Ovary (tissue), 9 donors: ENCODE results near the gene NOC3L. TPM values are rescaled to one million over a fixed set of nuclear protein-coding genes. Genes with fewer than 3 reads are reported as not detected.

ENCODE experiments used
- DNase-seq, 5 donors: peaks; one replicate each; pipeline ENCODE4 v3.0.0-alpha.2; 2019 to 2020
- H3K27ac ChIP-seq, 2 donors: fragments of 200-600 bp; one replicate each; pipeline versions ENCODE4 v1.5.1 to v1.8.0; 2019 to 2022
- H3K27me3 ChIP-seq: fragments of 200-600 bp; one replicate; pipeline ENCODE4 v1.8.0; 2022
- H3K36me3 ChIP-seq: fragments of 200-600 bp; sonication (generic); one replicate; pipeline ENCODE4 v1.5.1; 2019
- H3K4me1 ChIP-seq: one replicate; pipeline ENCODE4 v1.8.1; 2013; ENCODE audit warnings: mild to moderate bottlenecking, moderate library complexity; ENCODE audit not compliant: insufficient read depth
- H3K4me3 ChIP-seq: fragments of 200-600 bp; sonication (generic); one replicate; pipeline ENCODE4 v1.5.1; 2017
- H3K9me3 ChIP-seq, 2 donors: fragments of 200-600 bp in 1 of 2; sonication (generic) in 1 of 2; one replicate each; pipeline versions ENCODE4 v1.5.1 to v1.8.1; 2013 to 2019; ENCODE audit warnings: mild to moderate bottlenecking in 1 of 2, moderate library complexity in 1 of 2
- EP300 ChIP-seq: sonication (generic); formaldehyde crosslinking; IDR thresholded peaks from one replicate; pipeline ENCODE4 v1.6.1; 2017; ENCODE audit warnings: antibody characterized with exemption
- POLR2A ChIP-seq: fragments of 450-650 bp; IDR thresholded peaks from one replicate; pipeline ENCODE4 v1.6.1; 2017; ENCODE audit warnings: antibody characterized with exemption, mild to moderate bottlenecking, moderate library complexity
- WGBS, 3 donors: extraction: QIAGEN DNeasy Blood & Tissue Kit in 1 of 3; methylation state at CpG; one replicate each; pipeline versions ENCODE4 v1.1.5 to v1.1.7; 2013 to 2017; 5-methylcytosine and 5-hydroxymethylcytosine counted together
- intact Hi-C, 4 donors: fragments of 100-400 bp; cut with DNase I; formaldehyde crosslinking; loops; one replicate each; pipeline versions ENCODE4 v1.11.0 to v1.15.1; 2022 to 2023
- polyA plus RNA-seq, 2 donors: library from polyadenylated mRNA; stranded (reverse); fragments of 200-250 nt in 1 of 2; fragments of 350-450 nt in 1 of 2; fragmentation: Illumina TruSeq in 1 of 2; extraction: RNeasy Lipid Tissue Mini Kit (QIAGEN cat#74804) in 1 of 2; gene quantifications; one replicate each; pipeline ENCODE4 v1.2.3, GENCODE V29; 2013 to 2014
- total RNA-seq, 7 donors: library from RNA; depleted of rRNA in 2 of 7; stranded (reverse); fragments of >200 nt in 2 of 7; fragmentation: NEBNext Ultra II Directional in 3 of 7; extraction: Animal tissue kit (Norgen Biotek cat#: 25700) in 3 of 7; gene quantifications; one replicate each; pipeline versions ENCODE4 v1.1.0 to v1.2.4, GENCODE V29; 2016 to 2023
- TF ChIP-seq, protein P1 (sequence below), 3 donors: fragments of 450-650 bp in 2 of 3; fragments of 200-600 bp in 1 of 3; IDR thresholded peaks; one replicate each; pipeline versions ENCODE4 v1.5.1 to v1.8.0; 2016 to 2022; ENCODE audit warnings: antibody characterized with exemption in 3 of 3, mild to moderate bottlenecking in 1 of 3
- donor health status: DM: no; HTN: no; CAD: no; lungs with moderate emphysema.
- donor health status: DM: no; HTN: no; CAD: no.
- donor health status: Bipolar disorder and iron deficiency.
- donor health status: DM: yes; HTN: yes; CAD: no.
- donor health status: DM: no; HTN: no; CAD: no.
- donor health status: DM: yes; HTN: yes; CAD: no.

The NOC3L gene
- total and polyA plus RNA-seq, 9 donors, result 4.3 to 29.2 (median 17.1) TPM

DNA sequence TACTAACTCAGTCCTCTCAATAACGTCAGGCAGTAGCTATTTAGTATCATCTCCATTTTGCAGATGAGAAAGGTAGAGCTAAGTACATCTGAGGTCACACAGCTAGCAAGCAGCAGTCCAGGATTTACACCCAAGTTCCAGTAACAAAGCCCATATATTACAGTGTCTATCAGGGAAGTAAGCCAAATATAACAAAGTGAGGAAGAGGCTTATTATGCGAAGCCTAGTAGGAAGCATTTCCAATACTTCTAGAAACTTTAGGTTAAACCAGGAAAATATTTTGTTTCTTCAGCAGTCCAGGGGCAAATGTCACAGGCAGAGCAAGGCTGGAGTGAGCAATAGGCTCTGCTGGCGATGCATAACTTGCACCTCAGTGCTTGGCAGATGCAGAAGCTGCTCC, 53.9 kb downstream of the NOC3L start:
- WGBS, 3 donors, result 84 to 88% (median 85%) methylated on average over 3 of the region's 3 CpGs
- Histone ChIP-seq H3K27ac (no peak overlapping the region), H3K4me1 (no peaks in the 10 kb centered on the region), H3K27me3 (no peaks in the 10 kb centered on the region), H3K9me3 (no peaks in the 10 kb centered on the region), H3K36me3 (no peaks in the 10 kb centered on the region), H3K4me3 (no peak overlapping the region)
- no peak for TF ChIP-seq EP300
- TF ChIP-seq, protein P1, sequence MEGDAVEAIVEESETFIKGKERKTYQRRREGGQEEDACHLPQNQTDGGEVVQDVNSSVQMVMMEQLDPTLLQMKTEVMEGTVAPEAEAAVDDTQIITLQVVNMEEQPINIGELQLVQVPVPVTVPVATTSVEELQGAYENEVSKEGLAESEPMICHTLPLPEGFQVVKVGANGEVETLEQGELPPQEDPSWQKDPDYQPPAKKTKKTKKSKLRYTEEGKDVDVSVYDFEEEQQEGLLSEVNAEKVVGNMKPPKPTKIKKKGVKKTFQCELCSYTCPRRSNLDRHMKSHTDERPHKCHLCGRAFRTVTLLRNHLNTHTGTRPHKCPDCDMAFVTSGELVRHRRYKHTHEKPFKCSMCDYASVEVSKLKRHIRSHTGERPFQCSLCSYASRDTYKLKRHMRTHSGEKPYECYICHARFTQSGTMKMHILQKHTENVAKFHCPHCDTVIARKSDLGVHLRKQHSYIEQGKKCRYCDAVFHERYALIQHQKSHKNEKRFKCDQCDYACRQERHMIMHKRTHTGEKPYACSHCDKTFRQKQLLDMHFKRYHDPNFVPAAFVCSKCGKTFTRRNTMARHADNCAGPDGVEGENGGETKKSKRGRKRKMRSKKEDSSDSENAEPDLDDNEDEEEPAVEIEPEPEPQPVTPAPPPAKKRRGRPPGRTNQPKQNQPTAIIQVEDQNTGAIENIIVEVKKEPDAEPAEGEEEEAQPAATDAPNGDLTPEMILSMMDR (IDR thresholded peaks at IDR 0.05), result no peak
- no peak for TF ChIP-seq POLR2A
- intact Hi-C loops, result no loop called here
- no peak for DNase-seq

DNA sequence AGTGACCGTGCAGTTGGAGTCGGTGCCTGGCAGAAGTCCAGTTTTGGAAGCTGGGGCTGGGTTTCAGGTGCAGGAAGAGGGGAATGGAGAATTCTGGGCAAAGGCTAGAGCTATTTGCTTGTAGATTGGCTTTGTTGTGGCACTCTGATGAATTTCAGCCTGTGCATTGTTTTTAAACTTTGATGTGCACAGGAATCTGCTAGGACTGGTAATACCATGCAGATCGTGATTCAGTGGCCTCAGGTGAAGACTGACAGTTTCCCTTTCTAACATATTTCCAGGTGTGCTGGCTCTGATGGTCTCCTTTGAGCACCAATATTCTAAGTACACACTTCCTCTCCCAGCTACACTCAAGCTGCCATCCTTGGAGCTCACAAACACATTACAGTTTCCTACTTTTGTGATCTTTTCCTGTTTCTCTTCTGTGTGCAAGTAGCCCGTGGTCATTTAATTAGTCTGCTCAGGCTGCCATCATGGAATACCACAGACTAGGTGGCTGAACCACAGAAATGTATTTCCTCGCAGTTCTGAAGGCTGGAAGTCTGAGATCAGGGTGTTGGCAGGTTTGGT, 55.6 kb downstream of the NOC3L start:
- no peak for DNase-seq

DNA sequence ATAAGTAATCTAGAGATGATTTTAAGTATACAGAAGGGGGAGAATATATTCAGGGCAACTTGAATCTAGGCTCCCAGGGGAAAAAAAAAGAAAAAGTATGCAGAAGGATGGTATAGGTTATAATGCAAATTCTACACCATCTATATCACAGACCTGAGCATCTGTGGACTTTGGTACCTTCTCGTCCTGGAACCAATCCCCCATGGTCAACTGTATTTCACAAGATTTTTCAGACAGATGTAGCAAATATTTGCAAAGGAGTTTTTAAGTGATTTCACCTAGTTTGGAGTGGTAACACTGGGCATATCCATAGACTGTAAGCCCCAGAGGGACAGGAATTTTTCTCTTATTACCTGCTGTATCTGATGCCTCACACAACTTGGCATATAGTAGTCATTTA, 58.8 kb downstream of the NOC3L start:
- H3K27me3 ChIP-seq, result no peaks in the 10 kb centered on the region
- H3K36me3 ChIP-seq, result no peaks in the 10 kb centered on the region
- H3K4me3 ChIP-seq, result no peak overlapping the region
- TF ChIP-seq EP300 (no peak), POLR2A (no peak)
- intact Hi-C loops, result no loop called here
- H3K4me1 ChIP-seq, result no peaks in the 10 kb centered on the region
- no peak overlapping the region for H3K27ac ChIP-seq
- H3K9me3 ChIP-seq, result no peaks in the 10 kb centered on the region
- 90 to 98% (median 95%) methylated on average over 1 of the region's 1 CpG for WGBS, 3 donors
- DNase-seq, result no peak

More for the DNA sequence above, 55.6 kb downstream of the NOC3L start:
- no peak overlapping the region for H3K4me3 ChIP-seq
- 71 to 81% (median 73%) methylated on average over 5 of the region's 5 CpGs for WGBS, 3 donors
- H3K9me3 ChIP-seq, result no peaks in the 10 kb centered on the region
- no peaks in the 10 kb centered on the region for H3K4me1 ChIP-seq
- no peaks in the 10 kb centered on the region for H3K27me3 ChIP-seq
- H3K27ac ChIP-seq, result no peak overlapping the region
- no peak for TF ChIP-seq POLR2A
- TF ChIP-seq, protein P1 (IDR thresholded peaks at IDR 0.05), result no peak
- no peak for TF ChIP-seq EP300
- H3K36me3 ChIP-seq, result no peaks in the 10 kb centered on the region
- intact Hi-C loops, result no loop called here

DNA sequence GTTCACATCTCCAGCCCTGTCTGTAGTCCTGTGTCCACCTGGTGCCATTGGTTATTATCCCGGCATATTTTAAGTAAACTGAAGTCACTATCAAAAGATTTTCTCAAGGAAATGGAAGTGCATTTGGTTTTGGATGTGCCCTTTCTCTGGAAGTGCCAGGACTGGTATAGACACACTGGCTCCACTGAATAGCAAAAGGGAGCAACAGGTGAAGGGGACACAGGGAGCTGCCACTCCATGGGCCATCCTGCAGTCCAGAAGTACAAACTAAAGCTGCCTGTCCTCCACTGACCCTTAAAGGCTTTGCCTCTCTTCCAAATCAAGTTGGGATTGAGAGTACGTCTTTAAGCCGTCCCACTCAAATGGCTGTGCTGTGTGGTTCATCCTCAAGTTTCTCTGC, 62.7 kb downstream of the NOC3L start:
- TF ChIP-seq POLR2A (no peak), EP300 (no peak)
- TF ChIP-seq, protein P1 (IDR thresholded peaks at IDR 0.05), result no peak
- Histone ChIP-seq H3K27ac (no peak overlapping the region), H3K4me3 (no peak overlapping the region), H3K9me3 (no peaks in the 10 kb centered on the region), H3K27me3 (no peaks in the 10 kb centered on the region), H3K4me1 (no peaks in the 10 kb centered on the region), H3K36me3 (no peaks in the 10 kb centered on the region)
- intact Hi-C loops, result no loop called here
- DNase-seq, result no peak
- 97 to 98% (median 97%) methylated on average over 3 of the region's 3 CpGs for WGBS, 3 donors

DNA sequence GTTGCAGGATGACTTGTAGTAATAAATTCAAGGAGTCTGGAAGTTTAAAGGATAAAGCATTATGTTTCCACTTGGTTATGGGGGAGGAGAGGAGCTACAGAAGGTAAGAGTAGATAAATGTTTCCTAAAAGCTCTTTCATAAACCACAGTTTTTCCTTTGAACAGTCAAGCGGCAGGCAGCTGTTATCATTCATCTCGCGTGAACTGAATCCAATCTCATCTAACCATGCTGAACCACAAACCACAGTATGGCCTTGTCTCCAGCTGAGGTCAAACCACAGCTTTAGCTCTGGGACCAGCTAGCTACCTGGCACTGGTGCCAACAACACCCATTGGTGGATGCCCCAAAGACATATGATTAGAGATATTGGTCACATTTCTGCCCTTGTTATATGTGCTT, 63.3 kb downstream of the NOC3L start:
- Histone ChIP-seq H3K4me1 (no peaks in the 10 kb centered on the region), H3K9me3 (no peaks in the 10 kb centered on the region), H3K27me3 (no peaks in the 10 kb centered on the region), H3K27ac (no peak overlapping the region), H3K4me3 (no peak overlapping the region), H3K36me3 (no peaks in the 10 kb centered on the region)
- no peak for DNase-seq
- intact Hi-C loops, result no loop called here
- TF ChIP-seq, protein P1 (IDR thresholded peaks at IDR 0.05), result no peak
- no peak for TF ChIP-seq EP300
- no peak for TF ChIP-seq POLR2A
- 52 to 66% (median 59%) methylated on average over 3 of the region's 3 CpGs for WGBS, 3 donors
